Measurements from ENCODE around the gene SRP19. TPM values are rescaled to one million over a fixed set of nuclear protein-coding genes. Genes with fewer than 3 reads are reported as not detected.

The SRP19 gene
- total and polyA plus RNA-seq, 10 of the 15 experiments (the other 5 are each of a cell fraction or from before 2014, with no cell fraction given): 43.4 to 379 (median 156) TPM

GRCh38 chr5:112860929-112861637 is at the start of gene SRP19 (continued):
- TF ChIP-seq ELK1 (IDR thresholded peaks at IDR 0.05; ENCODE audit: low read depth, low read length) (peak; percentile 81), JUND (IDR thresholded peaks at IDR 0.05; ENCODE audit: low read depth, low read length) (no peak), ZNF687 (IDR thresholded peaks at IDR 0.05) (peak; percentile 83), FOXM1 (IDR thresholded peaks at IDR 0.05; ENCODE audit: low read depth, low read length) (peak; percentile 39; the same call in 1 of the 2 replicates), NFYA (IDR thresholded peaks at IDR 0.05; ENCODE audit: borderline replicate concordance, low read depth, low read length) (peak; percentile 24; the same call in 1 of the 2 replicates), RUNX3 (IDR thresholded peaks at IDR 0.05; ENCODE audit: low read length) (peak; percentile 13; the same call in 1 of the 2 replicates), PKNOX1 (IDR thresholded peaks at IDR 0.05) (peak; percentile 99), MYC (IDR thresholded peaks at IDR 0.05; ENCODE audit: insufficient read depth, insufficient read length, insufficient replicate concordance, low read length, severe bottlenecking) (peak; percentile 73), ZBTB4 (CRISPR knock-in tag; IDR thresholded peaks at IDR 0.05) (no peak), BCL11A (IDR thresholded peaks at IDR 0.05; ENCODE audit: low read depth, low read length) (no peak), HCFC1 (IDR thresholded peaks at IDR 0.05; ENCODE audit: low read length) (peak; percentile 56; the same call in 1 of the 2 replicates), TAF1 (IDR thresholded peaks at IDR 0.05; ENCODE audit: borderline replicate concordance, low read depth, low read length) (peak; percentile 89), IKZF1 (conservative IDR thresholded peaks at IDR 0.05) (peak; percentile 79), ZBTB11 (CRISPR knock-in tag; IDR thresholded peaks at IDR 0.05) (peak; percentile 84), SREBF2 (IDR thresholded peaks at IDR 0.05; ENCODE audit: low read length) (0 out of 2 replicates have a peak, but pooled peaks have one; percentile 21)

Measured in GM12878 (cell line).